ENCODE measurements around the gene KANSL1L.

DNA sequence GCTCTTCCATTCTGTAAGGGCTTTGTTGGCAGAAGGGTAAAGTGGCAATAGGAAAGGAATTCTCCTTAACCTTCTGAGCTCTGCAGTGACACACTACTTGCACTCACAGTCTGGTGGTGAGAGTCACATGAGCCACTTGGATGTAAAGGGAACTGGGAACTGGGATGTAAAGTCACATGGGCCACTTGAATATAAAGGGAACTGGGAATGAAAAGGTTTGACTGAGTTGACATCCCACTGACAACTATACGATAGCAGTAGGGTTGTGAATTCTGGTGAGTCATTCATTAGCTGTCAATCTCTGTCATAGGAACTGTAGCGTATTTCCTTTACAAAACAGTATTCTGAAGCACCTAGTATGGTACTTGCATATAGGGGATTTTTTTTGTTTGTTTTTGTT is 163.3 kb downstream of the KANSL1L start:
- TF ChIP-seq CTCF (IDR thresholded peaks at IDR 0.05): no peak
- TF ChIP-seq POLR2AphosphoS5 (IDR thresholded peaks at IDR 0.05): no peak
- TF ChIP-seq POLR2A (IDR thresholded peaks at IDR 0.05; ENCODE audit: low read depth): no peak
